K562 treated with DMSO at 1 percent for 48 hours (cell line): Measurements from ENCODE around the gene DEFB132. TPM values are rescaled to one million over a fixed set of nuclear protein-coding genes. Genes with fewer than 3 reads are reported as not detected.

ENCODE experiments used
- total RNA-seq: library from RNA; unstranded; fragments of 300-600 nt; gene quantifications from 2 replicates; pipeline ENCODE4 v1.2.3, GENCODE V29; 2022; ENCODE audit warnings: low replicate concordance; ENCODE audit errors: extremely low read depth

DEFB132 gene, protein sequence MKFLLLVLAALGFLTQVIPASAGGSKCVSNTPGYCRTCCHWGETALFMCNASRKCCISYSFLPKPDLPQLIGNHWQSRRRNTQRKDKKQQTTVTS
- not detected in 2 replicates for total RNA-seq

DNA sequence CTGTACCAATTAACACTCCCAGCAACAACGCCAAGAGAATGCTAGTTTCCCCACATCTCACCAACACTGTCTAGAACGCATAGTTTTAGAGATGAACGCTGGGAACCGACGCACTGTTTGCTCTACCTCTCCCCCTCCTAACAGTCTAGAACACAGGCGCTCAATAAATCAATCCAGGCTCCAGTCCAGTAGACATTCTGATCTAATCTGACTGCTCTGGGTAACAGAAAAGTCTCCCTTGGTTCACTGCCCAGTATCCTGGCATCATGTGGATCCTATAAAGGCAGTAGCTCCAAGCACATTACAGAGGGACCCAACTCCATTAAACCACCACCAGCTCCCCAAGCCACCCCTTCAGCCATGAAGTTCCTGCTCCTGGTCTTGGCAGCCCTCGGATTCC lies at the start of gene DEFB132:
DEFB132 (plus strand) TSS at position 306 of the 400 bp plus-strand sequence; CDS start at position 361, 55 bp downstream.

DNA sequence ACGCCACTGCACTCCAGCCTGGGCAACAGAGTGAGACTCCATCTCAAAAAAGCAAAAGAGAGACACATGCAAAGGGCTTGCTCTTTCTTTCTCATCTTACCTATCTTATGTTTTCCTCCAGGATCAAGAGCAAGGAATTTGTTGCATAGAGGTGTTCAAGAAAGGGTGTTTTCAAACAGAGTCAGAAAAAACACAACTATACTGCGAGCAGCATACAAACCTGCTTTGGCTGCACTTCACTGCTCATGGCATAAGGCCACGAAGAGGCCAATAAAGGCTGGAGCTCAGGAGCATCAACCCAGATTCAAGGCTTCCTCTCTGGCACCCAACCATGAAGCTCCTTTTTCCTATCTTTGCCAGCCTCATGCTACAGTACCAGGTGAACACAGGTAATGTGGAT lies 30.6 kb upstream of the DEFB132 start, which contains the start of gene DEFB129:
DEFB129 (plus strand) TSS at position 301 of the 400 bp plus-strand sequence; CDS start at position 332, 31 bp downstream.

DNA sequence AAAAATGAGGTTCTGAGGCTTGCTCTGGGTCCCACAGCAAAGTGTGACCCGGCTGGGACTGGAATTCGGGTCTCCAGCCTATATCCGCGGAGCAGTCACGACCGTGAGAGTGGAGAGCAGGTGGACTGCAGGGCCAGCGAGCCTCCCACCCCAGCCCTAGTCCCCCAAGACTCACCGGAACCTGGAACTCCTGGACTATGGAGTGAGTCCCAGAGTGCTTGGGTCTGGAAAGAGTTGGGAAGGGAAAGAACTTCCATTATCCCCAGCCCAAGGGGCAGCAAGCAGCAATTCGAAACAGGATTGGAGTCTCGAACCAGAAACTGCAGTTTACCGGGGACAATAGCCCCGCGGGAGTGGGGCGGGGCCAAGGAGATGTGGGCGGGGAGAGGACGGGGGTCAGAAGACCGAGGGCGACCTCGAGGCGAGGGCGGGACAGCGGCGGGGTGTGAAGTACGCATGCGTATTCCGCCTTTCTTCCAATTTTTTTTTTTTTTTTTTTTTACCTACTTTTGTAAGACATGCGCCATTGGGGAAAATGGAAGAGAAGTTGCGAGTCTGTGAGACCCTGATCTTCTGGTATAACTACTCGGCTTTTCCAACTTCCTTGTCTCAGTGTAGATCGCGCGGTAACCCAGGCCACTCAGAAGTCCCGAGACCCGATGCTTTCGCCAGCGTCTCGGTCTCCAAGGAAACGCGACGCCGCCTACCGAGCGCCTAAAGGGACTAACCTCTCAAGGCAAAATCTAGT lies 32.7 kb downstream of the DEFB132 start, which contains the start of gene C20orf96:
C20orf96 (minus strand) TSS at position 667 of the 748 bp plus-strand sequence; CDS start at position 527, 140 bp downstream.

DNA sequence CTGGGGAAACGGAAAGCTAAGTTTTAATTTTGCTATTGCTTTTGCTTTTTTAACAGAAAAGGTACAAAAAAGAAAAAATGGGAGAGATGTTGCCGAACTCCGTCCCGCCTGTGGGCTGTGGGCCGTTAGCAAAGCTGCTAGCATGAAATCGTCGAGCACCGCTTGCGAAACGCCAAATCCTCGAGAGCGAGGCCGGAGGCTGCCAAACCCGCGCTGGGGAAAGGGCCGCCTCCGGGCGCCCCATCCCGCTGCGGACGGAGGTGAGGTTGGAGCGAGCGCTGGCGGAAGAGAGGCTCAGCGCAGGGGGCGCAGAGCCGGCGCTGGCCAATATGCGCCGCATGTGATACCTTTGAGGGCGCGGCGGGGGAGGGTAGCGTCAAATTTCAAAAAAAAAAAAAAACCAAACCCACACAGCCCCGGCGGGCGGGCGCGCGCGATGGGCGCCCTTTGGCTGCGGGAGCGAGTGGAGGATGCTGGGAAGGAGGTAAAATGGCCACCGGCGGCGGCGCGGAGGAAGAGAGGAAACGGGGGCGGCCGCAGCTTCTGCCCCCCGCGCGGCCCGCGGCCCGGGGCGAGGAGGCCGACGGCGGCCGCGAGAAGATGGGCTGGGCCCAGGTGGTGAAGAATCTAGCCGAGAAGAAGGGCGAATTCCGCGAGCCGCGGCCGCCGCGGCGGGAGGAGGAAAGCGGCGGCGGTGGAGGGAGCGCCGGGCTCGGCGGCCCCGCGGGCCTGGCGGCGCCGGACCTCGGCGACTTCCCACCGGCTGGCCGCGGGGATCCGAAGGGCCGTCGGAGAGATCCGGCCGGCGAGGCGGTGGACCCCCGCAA lies 39.8 kb downstream of the DEFB132 start, which contains the start of gene ZCCHC3:
ZCCHC3 (plus strand) TSS at position 473 of the 827 bp plus-strand sequence; CDS start at position 490, 17 bp downstream.

Other genes starting within 250 kb of the DEFB132 start
- not detected in 2 replicates for gene DEFB125, start 170.1 kb upstream of the DEFB132 start, total RNA-seq
- gene DEFB126, start 115.1 kb upstream of the DEFB132 start, total RNA-seq: not detected in 2 replicates
- not detected in 2 replicates for gene DEFB127, start 100.3 kb upstream of the DEFB132 start, total RNA-seq
- gene DEFB128, start 68.0 kb upstream of the DEFB132 start, total RNA-seq: not detected in 2 replicates
- gene DEFB129, start 30.5 kb upstream of the DEFB132 start, total RNA-seq: not detected in 2 replicates
- gene C20orf96, start 33.0 kb downstream of the DEFB132 start, total RNA-seq: not detected in 2 replicates
- gene ZCCHC3, start 39.8 kb downstream of the DEFB132 start, total RNA-seq: not detected in 2 replicates
- gene SOX12, start 67.8 kb downstream of the DEFB132 start, total RNA-seq: not detected in 2 replicates
- gene NRSN2, start 89.4 kb downstream of the DEFB132 start, total RNA-seq: not detected in 2 replicates
- 154 TPM in 1 of 2 replicates, not detected in the other for gene TRIB3, start 123.0 kb downstream of the DEFB132 start, total RNA-seq
- gene RBCK1, start 150.6 kb downstream of the DEFB132 start, total RNA-seq: not detected in 2 replicates
- gene TBC1D20, start 204.8 kb downstream of the DEFB132 start, total RNA-seq: not detected in 2 replicates